Measurements from ENCODE around the gene FAM107A. TPM values are rescaled to one million over a fixed set of nuclear protein-coding genes. Genes with fewer than 3 reads are reported as not detected.

FAM107A gene
- polyA plus RNA-seq, 4 donors, result 1.0 to 40.7 (median 2.8) TPM

DNA sequence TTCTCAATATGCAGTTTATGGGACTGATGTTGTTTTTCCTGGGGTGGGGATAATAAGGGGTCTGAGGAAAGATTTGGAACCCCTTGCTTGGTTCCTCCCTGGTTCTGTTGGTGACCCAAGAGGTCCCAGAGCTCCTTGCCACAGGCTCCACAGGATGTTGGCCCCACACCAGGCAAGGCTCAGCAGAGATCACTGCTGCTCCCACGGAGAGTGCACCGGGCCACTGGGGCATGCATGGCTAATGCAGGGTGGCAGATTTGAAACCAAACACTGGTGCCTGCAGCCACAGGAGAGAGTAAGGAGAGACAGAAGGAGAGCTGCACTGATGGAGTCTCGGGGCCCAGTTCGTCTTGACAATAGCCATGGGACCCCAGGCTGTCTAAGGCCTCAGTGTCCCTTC is 2.5 kb downstream of the FAM107A start:
- no peaks in the 10 kb centered on the region for H3K4me1 ChIP-seq (ENCODE audit: control insufficient read depth in 3 of 3, insufficient read depth in 2 of 3, low read depth in 1 of 3, low read length in 2 of 3)
- no peak overlapping the region for H3K4me3 ChIP-seq (ENCODE audit: low read depth in 1 of 3, low read length in 3 of 3)
- peak overlapping the region in 1 of 3 donors; percentile 13 for H3K27ac ChIP-seq (ENCODE audit: low read depth in 1 of 3, low read length in 2 of 3)
- 84 to 90% (median 86%) methylated on average over 4 of the region's 4 CpGs for WGBS, 3 donors
- H3K9me3 ChIP-seq (ENCODE audit: control insufficient read depth in 2 of 2, insufficient read depth in 1 of 2, low read depth in 1 of 2, low read length in 1 of 2), result peaks cover 0 to 7% of the 10 kb centered on the region in 2 donors
- FAIRE-seq, result no peak
- peaks cover 0 to 5% (median 0%) of the 10 kb centered on the region in 3 donors for H3K27me3 ChIP-seq (ENCODE audit: control insufficient read depth in 3 of 3, insufficient read depth in 3 of 3, low read length in 3 of 3)
- DNase-seq, result no peak
- H3K36me3 ChIP-seq (ENCODE audit: control insufficient read depth in 3 of 3, insufficient read depth in 2 of 3, low read depth in 1 of 3, low read length in 3 of 3), result no peaks in the 10 kb centered on the region

DNA sequence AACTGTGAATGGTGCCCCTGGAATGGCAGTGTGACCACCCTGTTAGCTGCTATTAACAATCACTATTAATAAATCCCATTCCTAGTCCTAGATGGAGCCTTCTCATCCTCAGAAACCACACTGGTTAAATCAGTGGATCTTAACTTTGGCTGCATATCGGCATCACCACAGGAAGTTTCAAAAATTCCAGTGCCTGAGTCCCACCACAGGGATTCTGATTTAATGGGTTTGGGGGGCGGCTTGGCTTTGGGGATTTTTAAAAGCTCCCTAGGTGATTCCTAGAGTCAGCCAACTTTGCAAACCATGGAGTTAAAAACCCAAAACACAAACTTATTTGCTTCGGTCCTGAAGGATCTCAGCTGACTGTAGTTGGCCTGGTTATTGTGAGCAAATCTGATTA is 3.1 kb downstream of the FAM107A start:
- Histone ChIP-seq H3K36me3 (ENCODE audit: control insufficient read depth in 3 of 3, insufficient read depth in 2 of 3, low read depth in 1 of 3, low read length in 3 of 3) (no peaks in the 10 kb centered on the region), H3K27ac (ENCODE audit: low read depth in 1 of 3, low read length in 2 of 3) (no peak overlapping the region), H3K27me3 (ENCODE audit: control insufficient read depth in 3 of 3, insufficient read depth in 3 of 3, low read length in 3 of 3) (peaks cover 0 to 5% (median 0%) of the 10 kb centered on the region in 3 donors), H3K4me1 (ENCODE audit: control insufficient read depth in 3 of 3, insufficient read depth in 2 of 3, low read depth in 1 of 3, low read length in 2 of 3) (no peaks in the 10 kb centered on the region), H3K4me3 (ENCODE audit: low read depth in 1 of 3, low read length in 3 of 3) (no peak overlapping the region), H3K9me3 (ENCODE audit: control insufficient read depth in 2 of 2, insufficient read depth in 1 of 2, low read depth in 1 of 2, low read length in 1 of 2) (peaks cover 0 to 7% of the 10 kb centered on the region in 2 donors)
- 81 to 94% (median 91%) methylated on average over 3 of the region's 3 CpGs for WGBS, 3 donors
- FAIRE-seq, result no peak
- DNase-seq, result no peak

DNA sequence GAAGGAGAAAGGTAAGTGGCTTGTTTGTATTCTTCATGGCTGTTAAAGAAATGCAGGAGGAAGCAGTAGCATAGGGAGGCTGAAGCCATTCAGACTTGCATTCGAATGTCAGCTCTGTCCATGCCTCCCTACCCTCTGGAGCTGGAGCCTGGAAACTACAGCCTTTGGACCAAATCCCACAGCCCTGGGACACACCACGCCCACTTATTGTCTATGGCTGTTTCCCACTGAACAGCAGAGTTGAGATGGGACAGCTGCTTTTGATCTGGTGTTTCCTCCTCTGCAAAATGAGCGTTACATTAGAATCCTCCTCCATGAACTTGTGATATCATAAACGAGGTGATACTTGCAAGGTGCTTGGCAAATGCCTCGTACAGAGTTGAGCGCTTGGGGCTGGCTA is 3.6 kb downstream of the FAM107A start:
- Histone ChIP-seq H3K4me3 (ENCODE audit: low read depth in 1 of 3, low read length in 3 of 3) (no peak overlapping the region), H3K4me1 (ENCODE audit: control insufficient read depth in 3 of 3, insufficient read depth in 2 of 3, low read depth in 1 of 3, low read length in 2 of 3) (no peaks in the 10 kb centered on the region), H3K27ac (ENCODE audit: low read depth in 1 of 3, low read length in 2 of 3) (no peak overlapping the region), H3K36me3 (ENCODE audit: control insufficient read depth in 3 of 3, insufficient read depth in 2 of 3, low read depth in 1 of 3, low read length in 3 of 3) (no peaks in the 10 kb centered on the region), H3K27me3 (ENCODE audit: control insufficient read depth in 3 of 3, insufficient read depth in 3 of 3, low read length in 3 of 3) (peaks cover 0 to 5% (median 0%) of the 10 kb centered on the region in 3 donors), H3K9me3 (ENCODE audit: control insufficient read depth in 2 of 2, insufficient read depth in 1 of 2, low read depth in 1 of 2, low read length in 1 of 2) (peaks cover 0 to 7% of the 10 kb centered on the region in 2 donors)
- FAIRE-seq (no peak), DNase-seq (no peak)
- WGBS, 3 donors, result 36 to 45% (median 38%) methylated on average over 6 of the region's 6 CpGs

DNA sequence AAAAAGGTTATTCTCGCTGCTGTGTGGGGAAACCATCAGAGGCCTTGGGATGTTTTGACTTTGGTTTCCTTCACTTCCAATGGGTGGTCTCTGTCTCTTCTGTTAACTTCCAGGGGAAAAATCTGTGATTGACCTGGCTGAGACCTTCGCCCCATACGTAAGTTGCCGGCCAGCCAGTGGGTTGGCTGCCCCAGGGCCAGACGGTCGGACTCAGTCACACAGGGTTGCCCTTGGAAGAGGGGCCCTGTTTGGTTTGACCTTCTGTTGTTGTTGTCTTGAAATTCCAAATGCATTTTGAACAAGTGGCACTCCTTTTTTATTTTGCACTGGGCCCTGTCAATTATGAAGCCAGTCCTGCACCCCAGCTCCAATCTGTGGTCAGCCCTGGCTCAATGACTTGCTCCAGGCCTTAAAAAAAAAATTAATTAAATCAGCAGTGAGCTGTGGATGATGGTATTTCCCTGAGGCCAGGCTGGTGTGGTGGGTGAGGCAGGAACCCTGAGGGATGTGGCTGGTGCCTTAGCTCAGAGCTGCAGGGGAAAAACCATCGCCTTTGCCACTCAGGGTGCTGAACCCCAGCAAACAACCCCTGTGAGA is 4.5 kb downstream of the FAM107A start:
- DNase-seq, result no peak
- Histone ChIP-seq H3K27ac (ENCODE audit: low read depth in 1 of 3, low read length in 2 of 3) (no peak overlapping the region), H3K36me3 (ENCODE audit: control insufficient read depth in 3 of 3, insufficient read depth in 2 of 3, low read depth in 1 of 3, low read length in 3 of 3) (no peaks in the 10 kb centered on the region), H3K27me3 (ENCODE audit: control insufficient read depth in 3 of 3, insufficient read depth in 3 of 3, low read length in 3 of 3) (peaks cover 0 to 5% (median 0%) of the 10 kb centered on the region in 3 donors), H3K4me1 (ENCODE audit: control insufficient read depth in 3 of 3, insufficient read depth in 2 of 3, low read depth in 1 of 3, low read length in 2 of 3) (no peaks in the 10 kb centered on the region), H3K4me3 (ENCODE audit: low read depth in 1 of 3, low read length in 3 of 3) (no peak overlapping the region), H3K9me3 (ENCODE audit: control insufficient read depth in 2 of 2, insufficient read depth in 1 of 2, low read depth in 1 of 2, low read length in 1 of 2) (peaks cover 0 to 7% of the 10 kb centered on the region in 2 donors)
- FAIRE-seq, result no peak
- 95 to 98% (median 96%) methylated on average over 7 of the region's 7 CpGs for WGBS, 3 donors

DNA sequence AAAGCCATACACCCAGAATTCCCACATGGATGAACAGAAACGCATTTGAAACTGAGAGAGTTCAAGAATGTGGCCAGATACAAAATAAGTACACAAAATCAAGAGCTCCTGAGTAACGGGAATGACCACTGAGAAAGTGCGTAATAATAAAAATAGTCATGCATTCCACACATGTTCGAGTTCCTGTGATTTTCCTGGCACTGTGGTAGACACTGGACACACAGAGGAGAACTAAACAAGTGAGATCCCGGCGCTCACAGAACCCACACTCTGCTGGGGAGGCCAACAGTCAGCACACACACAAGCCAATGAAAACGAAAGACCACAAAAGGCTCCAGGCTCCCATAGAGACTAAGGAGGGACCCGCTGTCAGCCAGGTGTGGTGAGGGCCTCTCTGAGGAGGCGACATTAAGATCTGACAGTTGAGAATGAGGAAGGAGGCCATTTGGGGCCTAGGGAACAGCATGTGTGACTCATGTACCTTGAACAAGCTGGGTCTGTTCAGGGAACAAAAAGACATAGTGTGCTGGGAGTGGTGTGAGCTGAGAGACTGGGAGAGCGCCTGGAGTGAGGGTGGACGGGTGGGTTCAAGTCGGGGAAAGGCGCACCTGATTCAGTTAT is 5.1 kb downstream of the FAM107A start:
- Histone ChIP-seq H3K27me3 (ENCODE audit: control insufficient read depth in 3 of 3, insufficient read depth in 3 of 3, low read length in 3 of 3) (peaks cover 0 to 5% (median 0%) of the 10 kb centered on the region in 3 donors), H3K4me1 (ENCODE audit: control insufficient read depth in 3 of 3, insufficient read depth in 2 of 3, low read depth in 1 of 3, low read length in 2 of 3) (no peaks in the 10 kb centered on the region), H3K9me3 (ENCODE audit: control insufficient read depth in 2 of 2, insufficient read depth in 1 of 2, low read depth in 1 of 2, low read length in 1 of 2) (peaks cover 0 to 7% of the 10 kb centered on the region in 2 donors), H3K4me3 (ENCODE audit: low read depth in 1 of 3, low read length in 3 of 3) (no peak overlapping the region), H3K27ac (ENCODE audit: low read depth in 1 of 3, low read length in 2 of 3) (no peak overlapping the region), H3K36me3 (ENCODE audit: control insufficient read depth in 3 of 3, insufficient read depth in 2 of 3, low read depth in 1 of 3, low read length in 3 of 3) (no peaks in the 10 kb centered on the region)
- DNase-seq, result no peak
- 83 to 88% (median 88%) methylated on average over 13 of the region's 13 CpGs for WGBS, 3 donors
- FAIRE-seq, result no peak

DNA sequence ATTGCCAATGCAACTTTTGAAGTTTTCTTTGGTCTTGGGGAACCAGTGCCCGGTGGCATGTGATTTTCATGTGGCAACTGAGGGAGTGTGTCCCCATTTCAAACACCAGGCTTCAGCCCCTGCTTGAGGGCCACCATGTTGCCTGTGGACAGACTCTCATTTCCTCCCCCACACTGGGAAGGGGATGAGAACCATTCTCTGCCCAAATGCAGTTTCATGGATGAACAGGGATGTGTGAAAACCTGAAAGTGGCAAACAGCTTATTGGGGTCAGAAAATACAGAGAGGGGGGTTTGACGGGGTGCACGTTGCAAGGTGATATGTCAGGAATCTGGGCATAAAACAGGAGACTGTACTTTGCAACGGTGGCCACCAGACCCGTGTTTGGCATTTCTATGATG is 6.3 kb downstream of the FAM107A start:
- FAIRE-seq, result no peak
- Histone ChIP-seq H3K36me3 (ENCODE audit: control insufficient read depth in 3 of 3, insufficient read depth in 2 of 3, low read depth in 1 of 3, low read length in 3 of 3) (no peaks in the 10 kb centered on the region), H3K27me3 (ENCODE audit: control insufficient read depth in 3 of 3, insufficient read depth in 3 of 3, low read length in 3 of 3) (no peaks in the 10 kb centered on the region), H3K4me1 (ENCODE audit: control insufficient read depth in 3 of 3, insufficient read depth in 2 of 3, low read depth in 1 of 3, low read length in 2 of 3) (peaks cover 0 to 10% (median 0%) of the 10 kb centered on the region in 3 donors), H3K27ac (ENCODE audit: low read depth in 1 of 3, low read length in 2 of 3) (no peak overlapping the region), H3K4me3 (ENCODE audit: low read depth in 1 of 3, low read length in 3 of 3) (no peak overlapping the region), H3K9me3 (ENCODE audit: control insufficient read depth in 2 of 2, insufficient read depth in 1 of 2, low read depth in 1 of 2, low read length in 1 of 2) (peaks cover 0 to 7% of the 10 kb centered on the region in 2 donors)
- DNase-seq, result no peak
- WGBS, 3 donors, result 86 to 89% (median 88%) methylated on average over 5 of the region's 5 CpGs

GRCh38 chr3:58569287-58570001 is 7.7 kb downstream of the FAM107A start:
- H3K27ac ChIP-seq (ENCODE audit: low read depth in 1 of 3, low read length in 2 of 3), result no peak overlapping the region
- no peak for FAIRE-seq
- no peaks in the 10 kb centered on the region for H3K27me3 ChIP-seq (ENCODE audit: control insufficient read depth in 3 of 3, insufficient read depth in 3 of 3, low read length in 3 of 3)
- H3K9me3 ChIP-seq (ENCODE audit: control insufficient read depth in 2 of 2, insufficient read depth in 1 of 2, low read depth in 1 of 2, low read length in 1 of 2), result peaks cover 0 to 7% of the 10 kb centered on the region in 2 donors
- H3K36me3 ChIP-seq (ENCODE audit: control insufficient read depth in 3 of 3, insufficient read depth in 2 of 3, low read depth in 1 of 3, low read length in 3 of 3), result no peaks in the 10 kb centered on the region
- no peak for DNase-seq
- no peak overlapping the region for H3K4me3 ChIP-seq (ENCODE audit: low read depth in 1 of 3, low read length in 3 of 3)
- H3K4me1 ChIP-seq (ENCODE audit: control insufficient read depth in 3 of 3, insufficient read depth in 2 of 3, low read depth in 1 of 3, low read length in 2 of 3), result peaks cover 0 to 16% (median 0%) of the 10 kb centered on the region in 3 donors
- 83 to 92% (median 85%) methylated on average over 12 of the region's 12 CpGs for WGBS, 3 donors

GRCh38 chr3:58568572-58569286 is 8.5 kb downstream of the FAM107A start:
- Histone ChIP-seq H3K4me3 (ENCODE audit: low read depth in 1 of 3, low read length in 3 of 3) (no peak overlapping the region), H3K9me3 (ENCODE audit: control insufficient read depth in 2 of 2, insufficient read depth in 1 of 2, low read depth in 1 of 2, low read length in 1 of 2) (peaks cover 0 to 7% of the 10 kb centered on the region in 2 donors), H3K4me1 (ENCODE audit: control insufficient read depth in 3 of 3, insufficient read depth in 2 of 3, low read depth in 1 of 3, low read length in 2 of 3) (peaks cover 0 to 17% (median 0%) of the 10 kb centered on the region in 3 donors), H3K36me3 (ENCODE audit: control insufficient read depth in 3 of 3, insufficient read depth in 2 of 3, low read depth in 1 of 3, low read length in 3 of 3) (no peaks in the 10 kb centered on the region), H3K27me3 (ENCODE audit: control insufficient read depth in 3 of 3, insufficient read depth in 3 of 3, low read length in 3 of 3) (no peaks in the 10 kb centered on the region), H3K27ac (ENCODE audit: low read depth in 1 of 3, low read length in 2 of 3) (no peak overlapping the region)
- WGBS, 3 donors, result 27 to 31% (median 29%) methylated on average over 17 of the region's 17 CpGs
- FAIRE-seq (no peak), DNase-seq (peak; percentile 64 to 83)
